ENCODE data around the gene TTC3.
"Not testable (repeated sequence)": the region's sequence is repeated elsewhere in the genome, so short reads cannot be mapped to it uniquely, and the experiment has no call there.

Gene TTC3

DNA sequence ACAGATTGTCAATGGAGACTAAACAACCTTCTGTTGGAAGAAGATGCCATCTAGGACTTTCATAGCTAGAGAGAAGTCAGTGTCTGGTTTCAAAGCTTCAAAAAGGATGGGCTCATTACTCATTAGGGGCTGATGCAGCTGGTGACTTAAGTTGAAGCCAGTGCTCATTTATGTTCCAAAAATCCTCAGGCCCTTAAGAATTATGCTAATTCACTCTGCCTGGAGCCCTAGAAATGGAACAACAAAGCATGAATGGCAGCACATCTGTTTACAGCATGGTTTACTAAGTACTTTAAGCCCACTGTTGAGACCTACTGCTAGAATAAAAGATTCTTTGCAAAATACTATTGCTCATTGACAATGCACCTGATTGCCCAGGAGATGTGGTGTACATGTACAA is 63.7 kb downstream of the TTC3 start:
- Histone ChIP-seq H3K36me3 (ENCODE audit: low read depth) (peaks cover 95% of the 10 kb centered on the region), H3K27me3 (ENCODE audit: insufficient read depth, poor library complexity, severe bottlenecking) (no peaks in the 10 kb centered on the region), H3K4me3 (ENCODE audit: severe bottlenecking) (no peak overlapping the region), H3K27ac (ENCODE audit: poor library complexity, severe bottlenecking) (no peak overlapping the region), H3K4me1 (ENCODE audit: insufficient read depth, poor library complexity, severe bottlenecking) (no peaks in the 10 kb centered on the region), H3K9me3 (ENCODE audit: severe bottlenecking) (no peaks in the 10 kb centered on the region)
- TF ChIP-seq, protein P1, sequence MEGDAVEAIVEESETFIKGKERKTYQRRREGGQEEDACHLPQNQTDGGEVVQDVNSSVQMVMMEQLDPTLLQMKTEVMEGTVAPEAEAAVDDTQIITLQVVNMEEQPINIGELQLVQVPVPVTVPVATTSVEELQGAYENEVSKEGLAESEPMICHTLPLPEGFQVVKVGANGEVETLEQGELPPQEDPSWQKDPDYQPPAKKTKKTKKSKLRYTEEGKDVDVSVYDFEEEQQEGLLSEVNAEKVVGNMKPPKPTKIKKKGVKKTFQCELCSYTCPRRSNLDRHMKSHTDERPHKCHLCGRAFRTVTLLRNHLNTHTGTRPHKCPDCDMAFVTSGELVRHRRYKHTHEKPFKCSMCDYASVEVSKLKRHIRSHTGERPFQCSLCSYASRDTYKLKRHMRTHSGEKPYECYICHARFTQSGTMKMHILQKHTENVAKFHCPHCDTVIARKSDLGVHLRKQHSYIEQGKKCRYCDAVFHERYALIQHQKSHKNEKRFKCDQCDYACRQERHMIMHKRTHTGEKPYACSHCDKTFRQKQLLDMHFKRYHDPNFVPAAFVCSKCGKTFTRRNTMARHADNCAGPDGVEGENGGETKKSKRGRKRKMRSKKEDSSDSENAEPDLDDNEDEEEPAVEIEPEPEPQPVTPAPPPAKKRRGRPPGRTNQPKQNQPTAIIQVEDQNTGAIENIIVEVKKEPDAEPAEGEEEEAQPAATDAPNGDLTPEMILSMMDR (IDR thresholded peaks at IDR 0.05; ENCODE audit: poor library complexity, severe bottlenecking) = no peak
- ATAC-seq (ENCODE audit: low read depth) (no peak), DNase-seq (ENCODE audit: low spot score) (no peak)

DNA sequence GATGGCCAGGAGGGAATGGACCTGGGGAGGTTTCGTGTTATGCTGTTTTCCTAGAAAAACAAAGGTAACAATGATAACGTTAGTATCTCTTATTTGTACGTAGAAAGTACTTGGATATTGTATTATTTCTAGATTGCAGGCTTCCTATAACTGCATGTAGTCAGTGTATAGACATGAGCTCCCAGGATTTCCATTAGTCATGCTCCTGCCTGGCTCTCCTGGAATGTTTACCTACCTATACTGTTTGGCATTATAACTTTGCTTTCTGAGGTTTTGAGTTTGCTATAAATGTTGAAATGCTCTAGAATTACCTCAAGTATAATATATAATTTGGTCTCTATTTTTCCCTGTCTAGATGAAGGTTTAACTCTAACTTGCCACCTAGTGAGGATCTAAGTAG is 66.1 kb downstream of the TTC3 start:
- TF ChIP-seq, protein P1 (IDR thresholded peaks at IDR 0.05; ENCODE audit: poor library complexity, severe bottlenecking) = no peak
- Histone ChIP-seq H3K4me3 (ENCODE audit: severe bottlenecking) (no peak overlapping the region), H3K27me3 (ENCODE audit: insufficient read depth, poor library complexity, severe bottlenecking) (no peaks in the 10 kb centered on the region), H3K36me3 (ENCODE audit: low read depth) (peaks cover 87% of the 10 kb centered on the region), H3K4me1 (ENCODE audit: insufficient read depth, poor library complexity, severe bottlenecking) (no peaks in the 10 kb centered on the region), H3K9me3 (ENCODE audit: severe bottlenecking) (no peaks in the 10 kb centered on the region), H3K27ac (ENCODE audit: poor library complexity, severe bottlenecking) (no peak overlapping the region)
- ATAC-seq (ENCODE audit: low read depth) (peak; percentile 46; the same call in 1 of the 3 replicates), DNase-seq (ENCODE audit: low spot score) (no peak)

DNA sequence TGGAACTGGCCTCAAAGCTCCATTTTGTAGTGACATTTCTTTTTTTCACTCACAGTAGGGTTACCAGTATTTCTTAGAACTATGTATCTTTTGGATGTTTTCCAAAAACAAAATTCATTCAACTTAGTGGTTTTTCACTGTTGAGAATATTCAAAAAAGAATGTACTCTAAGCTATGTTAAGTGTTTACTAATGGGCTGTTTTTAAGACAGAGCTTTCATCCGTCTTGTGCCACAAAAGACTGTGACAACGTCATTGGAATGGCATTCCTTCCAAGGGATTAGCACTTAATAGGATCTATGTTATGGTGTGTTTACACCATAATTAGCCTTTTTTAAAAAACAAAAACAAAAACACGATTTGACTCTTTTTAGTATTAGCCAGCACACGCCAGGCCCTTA is 66.8 kb downstream of the TTC3 start:
- TF ChIP-seq, protein P1 (IDR thresholded peaks at IDR 0.05; ENCODE audit: poor library complexity, severe bottlenecking) = no peak
- Histone ChIP-seq H3K4me1 (ENCODE audit: insufficient read depth, poor library complexity, severe bottlenecking) (no peaks in the 10 kb centered on the region), H3K9me3 (ENCODE audit: severe bottlenecking) (no peaks in the 10 kb centered on the region), H3K4me3 (ENCODE audit: severe bottlenecking) (no peak overlapping the region), H3K27me3 (ENCODE audit: insufficient read depth, poor library complexity, severe bottlenecking) (no peaks in the 10 kb centered on the region), H3K36me3 (ENCODE audit: low read depth) (peaks cover 87% of the 10 kb centered on the region), H3K27ac (ENCODE audit: poor library complexity, severe bottlenecking) (no peak overlapping the region)
- no peak for DNase-seq (ENCODE audit: low spot score)
- ATAC-seq (ENCODE audit: low read depth) = no peak

DNA sequence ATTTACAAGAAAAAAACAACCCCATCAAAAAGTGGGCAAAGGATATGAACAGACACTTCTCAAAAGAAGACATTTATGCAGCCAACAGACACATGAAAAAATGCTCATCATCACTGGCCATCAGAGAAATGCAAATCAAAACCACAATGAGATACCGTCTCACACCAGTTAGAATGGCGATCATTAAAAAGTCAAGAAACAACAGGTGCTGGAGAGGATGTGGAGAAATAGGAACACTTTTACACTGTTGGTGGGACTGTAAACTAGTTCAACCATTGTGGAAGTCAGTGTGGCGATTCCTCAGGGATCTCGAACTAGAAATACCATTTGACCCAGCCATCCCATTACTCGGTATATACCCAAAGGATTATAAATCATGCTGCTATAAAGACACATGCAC is 70.3 kb downstream of the TTC3 start:
- ATAC-seq (ENCODE audit: low read depth); H3K4me3 ChIP-seq (ENCODE audit: severe bottlenecking); DNase-seq (ENCODE audit: low spot score); H3K27me3 ChIP-seq (ENCODE audit: insufficient read depth, poor library complexity, severe bottlenecking); H3K4me1 ChIP-seq (ENCODE audit: insufficient read depth, poor library complexity, severe bottlenecking); H3K9me3 ChIP-seq (ENCODE audit: severe bottlenecking); H3K27ac ChIP-seq (ENCODE audit: poor library complexity, severe bottlenecking): not testable (repeated sequence)
- H3K36me3 ChIP-seq (ENCODE audit: low read depth) = peaks cover 72% of the 10 kb centered on the region

DNA sequence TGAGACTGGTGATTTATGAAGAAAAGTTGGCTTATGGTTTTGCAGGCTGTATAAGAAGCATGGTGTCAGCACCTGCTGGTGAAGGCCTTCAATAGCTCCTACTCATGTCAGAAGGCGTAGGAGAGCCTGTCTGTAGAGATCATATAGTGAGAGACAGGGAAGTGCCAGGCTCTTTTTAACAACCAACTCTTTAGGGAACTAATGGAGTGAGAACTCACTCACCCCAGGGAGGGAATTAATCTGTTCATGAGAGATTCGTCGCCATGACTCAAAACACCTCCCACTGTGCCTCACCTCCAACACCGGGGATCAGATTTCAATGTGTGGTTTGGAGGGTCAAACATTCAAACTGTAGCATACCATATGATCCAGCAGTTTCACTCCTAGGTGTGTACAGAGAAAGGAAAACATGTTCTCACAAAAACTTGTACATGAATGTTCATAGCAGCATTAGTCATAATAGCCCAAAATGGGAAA is 72.6 kb downstream of the TTC3 start:
- ATAC-seq (ENCODE audit: low read depth) (peak; percentile 64), DNase-seq (ENCODE audit: low spot score) (no peak)
- Histone ChIP-seq H3K27me3 (ENCODE audit: insufficient read depth, poor library complexity, severe bottlenecking) (no peaks in the 10 kb centered on the region), H3K27ac (ENCODE audit: poor library complexity, severe bottlenecking) (no peak overlapping the region), H3K4me1 (ENCODE audit: insufficient read depth, poor library complexity, severe bottlenecking) (peaks cover 2% of the 10 kb centered on the region), H3K36me3 (ENCODE audit: low read depth) (peaks cover 70% of the 10 kb centered on the region), H3K9me3 (ENCODE audit: severe bottlenecking) (no peaks in the 10 kb centered on the region), H3K4me3 (ENCODE audit: severe bottlenecking) (no peak overlapping the region)
- TF ChIP-seq, protein P1 (IDR thresholded peaks at IDR 0.05; ENCODE audit: poor library complexity, severe bottlenecking) = no peak

Measured in RWPE2 (cell line).